Astrocyte (in vitro differentiated cells and primary cell): ENCODE measurements around the gene MLPH. TPM values are rescaled to one million over a fixed set of nuclear protein-coding genes. Genes with fewer than 3 reads are reported as not detected.

Experiments
- DNase-seq: peaks from one replicate; pipeline ENCODE4 v3.0.0-alpha.2; 2010; ENCODE audit warnings: low read depth
- FAIRE-seq: peaks from 2 replicates; lab custom pipeline; 2011; peaks lifted over from hg19 to GRCh38; lab: Jason Lieb, UNC
- H2AFZ ChIP-seq: 2 replicates; pipeline ENCODE4 v1.6.0; 2012; ENCODE audit warnings: low read depth, low read length, inconsistent platforms
- H3K27ac ChIP-seq: 2 replicates; pipeline ENCODE4 v1.5.1; 2011; ENCODE audit warnings: low read depth, low read length, inconsistent platforms
- H3K27me3 ChIP-seq: 2 replicates; pipeline ENCODE4 v1.6.0; 2011; ENCODE audit warnings: low read length, inconsistent platforms; ENCODE audit not compliant: insufficient read depth
- H3K36me3 ChIP-seq: 2 replicates; pipeline ENCODE4 v1.5.1; 2011; ENCODE audit warnings: low read length, inconsistent platforms; ENCODE audit not compliant: insufficient read depth
- H3K4me1 ChIP-seq: 2 replicates; pipeline ENCODE4 v1.5.1; 2011; ENCODE audit warnings: low read length, inconsistent platforms; ENCODE audit not compliant: insufficient read depth
- H3K4me2 ChIP-seq: 2 replicates; pipeline ENCODE4 v1.6.0; 2012; ENCODE audit warnings: low read length, inconsistent platforms
- H3K4me3 ChIP-seq: 2 replicates; pipeline ENCODE4 v1.5.1; 2011; ENCODE audit warnings: low read depth, mild to moderate bottlenecking, low read length, inconsistent platforms; ENCODE audit not compliant: insufficient read depth
- H3K79me2 ChIP-seq: 2 replicates; pipeline ENCODE4 v1.6.0; 2012; ENCODE audit warnings: mild to moderate bottlenecking, low read length, inconsistent platforms; ENCODE audit not compliant: insufficient read depth
- H3K9ac ChIP-seq: 2 replicates; pipeline ENCODE4 v1.6.0; 2012; ENCODE audit warnings: mild to moderate bottlenecking, low read length, inconsistent platforms
- H3K9me3 ChIP-seq: 2 replicates; pipeline ENCODE4 v1.5.1; 2012; ENCODE audit warnings: low read depth, mild to moderate bottlenecking, low read length, inconsistent platforms; ENCODE audit not compliant: insufficient read depth
- H4K20me1 ChIP-seq: 2 replicates; pipeline ENCODE4 v1.6.0; 2012; ENCODE audit warnings: low read length, inconsistent platforms; ENCODE audit not compliant: insufficient read depth
- H3K27ac Mint-ChIP-seq: one replicate; pipeline ENCODE4 v1.8.0; 2021; ENCODE audit warnings: mild to moderate bottlenecking, mixed read lengths; ENCODE audit not compliant: unreplicated experiment
- H3K27me3 Mint-ChIP-seq: one replicate; pipeline ENCODE4 v1.8.0; 2021; ENCODE audit warnings: low read depth, mixed read lengths; ENCODE audit not compliant: unreplicated experiment
- H3K36me3 Mint-ChIP-seq: one replicate; pipeline ENCODE4 v1.8.0; 2021; ENCODE audit warnings: low read depth, mixed read lengths; ENCODE audit not compliant: unreplicated experiment
- H3K4me1 Mint-ChIP-seq: one replicate; pipeline ENCODE4 v1.8.0; 2021; ENCODE audit warnings: low read depth, mixed read lengths; ENCODE audit not compliant: unreplicated experiment
- H3K4me3 Mint-ChIP-seq: one replicate; pipeline ENCODE4 v1.8.0; 2021; ENCODE audit warnings: mild to moderate bottlenecking, moderate library complexity, mixed read lengths; ENCODE audit not compliant: unreplicated experiment
- H3K9me3 Mint-ChIP-seq: one replicate; pipeline ENCODE4 v1.8.0; 2021; ENCODE audit warnings: mild to moderate bottlenecking, mixed read lengths; ENCODE audit not compliant: unreplicated experiment
- CTCF ChIP-seq: IDR thresholded peaks from 2 replicates; pipeline ENCODE4 v1.5.1; 2011; ENCODE audit warnings: low read depth, mild to moderate bottlenecking, inconsistent platforms, low read length, moderate library complexity; ENCODE audit not compliant: insufficient read depth
- EZH2 ChIP-seq: IDR thresholded peaks from 2 replicates; pipeline ENCODE4 v1.6.1; 2012; ENCODE audit warnings: mild to moderate bottlenecking, low read length, inconsistent platforms; ENCODE audit not compliant: insufficient read depth
- total RNA-seq: library from RNA; stranded (reverse); gene quantifications from 2 replicates; pipeline ENCODE4 v1.2.1, GENCODE V29; 2021

The MLPH gene
- total RNA-seq, 1 donor from 2014 or later, result 14.2 TPM

GRCh38 chr2:237441605-237442274 lies 45.3 kb upstream of the MLPH start:
- H3K4me2 ChIP-seq, result peak overlapping the region; percentile 58
- peak overlapping the region; percentile 62 for H2AFZ ChIP-seq
- H3K79me2 ChIP-seq, result no peaks in the 10 kb centered on the region
- TF ChIP-seq EZH2 (no peak), CTCF (no peak)
- no peaks in the 10 kb centered on the region for H4K20me1 ChIP-seq
- H3K9me3 Mint-ChIP-seq, result no peaks in the 10 kb centered on the region
- H3K27me3 ChIP-seq, result no peaks in the 10 kb centered on the region
- FAIRE-seq (peak; percentile 37), DNase-seq (peak; percentile 84)
- peaks cover 3% of the 10 kb centered on the region for H3K27me3 Mint-ChIP-seq
- H3K36me3 Mint-ChIP-seq, result peaks cover 3% of the 10 kb centered on the region
- no peaks in the 10 kb centered on the region for H3K9me3 ChIP-seq
- peaks cover 28% of the 10 kb centered on the region for H3K4me1 ChIP-seq
- no peaks in the 10 kb centered on the region for H3K36me3 ChIP-seq
- H3K4me3 ChIP-seq, result no peak overlapping the region
- H3K4me3 Mint-ChIP-seq, result no peak overlapping the region
- peak overlapping the region; percentile 45 for H3K9ac ChIP-seq
- peak overlapping the region; percentile 42 for H3K27ac ChIP-seq
- H3K27ac Mint-ChIP-seq, result peak overlapping the region; percentile 53
- H3K4me1 Mint-ChIP-seq, result peaks cover 27% of the 10 kb centered on the region

- Histone ChIP-seq H3K9me3 (no peaks in the 10 kb centered on the region), H3K27ac (no peak overlapping the region), H4K20me1 (no peaks in the 10 kb centered on the region), H3K4me2 (no peak overlapping the region), H3K4me1 (peaks cover 21% of the 10 kb centered on the region), H3K36me3 (no peaks in the 10 kb centered on the region), H3K9ac (no peak overlapping the region), H3K4me3 (no peak overlapping the region), H3K79me2 (no peaks in the 10 kb centered on the region), H2AFZ (no peak overlapping the region), H3K27me3 (no peaks in the 10 kb centered on the region)
- Mint-ChIP-seq H3K4me3 (no peak overlapping the region), H3K27me3 (peaks cover 6% of the 10 kb centered on the region), H3K4me1 (peaks cover 22% of the 10 kb centered on the region), H3K27ac (no peak overlapping the region), H3K36me3 (peaks cover 3% of the 10 kb centered on the region), H3K9me3 (no peaks in the 10 kb centered on the region)
- TF ChIP-seq CTCF, result no peak
- TF ChIP-seq EZH2, result no peak
- DNase-seq, result no peak
- no peak for FAIRE-seq
Observed at GRCh38 chr2:237444071-237444470, 43.0 kb upstream of the MLPH start.
